Kidney epithelial cell (primary cell): ENCODE measurements around the gene SUSD5. TPM values are rescaled to one million over a fixed set of nuclear protein-coding genes. Genes with fewer than 3 reads are reported as not detected.
A peak's percentile ranks its signal among the peaks of the same experiment; 100 is the strongest.

ENCODE experiments used
- DNase-seq: peaks from one replicate; pipeline ENCODE4 v3.0.0-alpha.2; 2010; ENCODE audit warnings: low read depth
- H3K27me3 ChIP-seq: 2 replicates; pipeline ENCODE4 v1.6.0; 2011; ENCODE audit warnings: low read length; ENCODE audit not compliant: control insufficient read depth, insufficient read depth
- H3K36me3 ChIP-seq: 2 replicates; pipeline ENCODE4 v1.5.1; 2011; ENCODE audit warnings: low read length; ENCODE audit not compliant: control insufficient read depth, insufficient read depth
- H3K4me3 ChIP-seq: 2 replicates; pipeline ENCODE4 v1.5.1; 2011; ENCODE audit warnings: low read depth, mild to moderate bottlenecking, control low read depth, low read length
- CTCF ChIP-seq: IDR thresholded peaks from 2 replicates; pipeline ENCODE4 v1.5.1; 2011; ENCODE audit warnings: mild to moderate bottlenecking, moderate library complexity, low read length, control low read depth, inconsistent platforms; ENCODE audit not compliant: insufficient read depth, poor library complexity, severe bottlenecking
- total RNA-seq: library from RNA; depleted of rRNA; stranded (reverse); fragments of >200 nt; gene quantifications from 2 replicates; pipeline ENCODE4 v1.2.3, GENCODE V29; 2015

The SUSD5 gene
- total RNA-seq, 1 donor from 2014 or later, result 2.0 TPM

GRCh38 chr3:33212406-33212805, 6.2 kb downstream of the SUSD5 start:
- no peaks in the 10 kb centered on the region for H3K36me3 ChIP-seq
- DNase-seq, result no peak
- H3K27me3 ChIP-seq, result no peaks in the 10 kb centered on the region
- TF ChIP-seq CTCF, result no peak
- H3K4me3 ChIP-seq, result no peak overlapping the region

DNA sequence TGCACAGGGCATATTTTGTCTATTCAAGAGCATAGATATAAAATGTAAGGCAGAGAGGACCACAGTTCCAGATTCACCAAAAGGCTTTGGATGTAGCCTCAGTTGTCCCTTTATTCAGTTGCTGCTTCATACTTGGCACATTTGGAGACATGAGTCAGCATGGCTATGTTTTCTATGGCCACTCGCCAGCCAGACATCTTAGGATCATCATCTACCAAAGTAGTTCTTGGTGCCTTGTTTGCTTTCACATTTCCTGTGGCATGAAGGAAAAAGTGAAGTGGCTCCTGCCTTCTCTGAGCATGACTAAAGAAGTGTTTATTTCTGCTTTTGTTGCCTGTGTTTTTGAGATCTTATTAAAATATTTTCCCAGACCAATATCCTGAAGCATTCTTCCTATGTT, 7.2 kb downstream of the SUSD5 start:
- peak; percentile 66 for DNase-seq
- TF ChIP-seq CTCF, result no peak
- no peaks in the 10 kb centered on the region for H3K36me3 ChIP-seq
- no peak overlapping the region for H3K4me3 ChIP-seq
- H3K27me3 ChIP-seq, result no peaks in the 10 kb centered on the region

- H3K36me3 ChIP-seq, result no peaks in the 10 kb centered on the region
- DNase-seq, result no peak
- no peak overlapping the region for H3K4me3 ChIP-seq
- no peaks in the 10 kb centered on the region for H3K27me3 ChIP-seq
- no peak for TF ChIP-seq CTCF
Measured at GRCh38 chr3:33209357-33209756, 9.3 kb downstream of the SUSD5 start.

GRCh38 chr3:33202711-33203457, 15.7 kb downstream of the SUSD5 start:
- no peak for TF ChIP-seq CTCF
- DNase-seq, result no peak
- Histone ChIP-seq H3K36me3 (no peaks in the 10 kb centered on the region), H3K4me3 (no peak overlapping the region), H3K27me3 (no peaks in the 10 kb centered on the region)

DNA sequence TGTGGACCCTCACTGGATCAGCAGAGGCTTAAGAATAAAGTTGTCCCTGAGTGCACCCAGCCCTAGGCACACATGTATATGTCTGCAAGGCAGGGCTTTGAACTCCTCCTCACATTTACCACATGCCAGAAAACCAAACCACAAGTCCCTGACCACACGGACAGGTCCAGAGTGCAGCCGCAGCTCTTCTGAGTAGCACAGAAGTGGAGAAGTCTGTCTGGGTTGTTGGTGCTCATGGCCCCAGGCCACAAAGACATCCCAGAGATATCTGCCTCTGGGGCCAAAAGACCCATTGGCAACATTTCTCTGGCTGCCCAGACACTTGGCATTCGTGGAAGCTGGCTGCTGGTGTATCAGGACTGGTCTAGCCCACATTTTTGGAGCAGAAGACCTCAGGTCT, 17.4 kb downstream of the SUSD5 start:
- no peak overlapping the region for H3K4me3 ChIP-seq
- H3K27me3 ChIP-seq, result no peaks in the 10 kb centered on the region
- H3K36me3 ChIP-seq, result no peaks in the 10 kb centered on the region
- TF ChIP-seq CTCF, result no peak
- no peak for DNase-seq

- Histone ChIP-seq H3K4me3 (no peak overlapping the region), H3K36me3 (no peaks in the 10 kb centered on the region), H3K27me3 (no peaks in the 10 kb centered on the region)
- no peak for DNase-seq
- no peak for TF ChIP-seq CTCF
Measured at GRCh38 chr3:33196538-33196937, 22.1 kb downstream of the SUSD5 start.
